CD4-positive, alpha-beta T cell treated with Interleukin-17A for 1 hour (primary cell): ENCODE data around the gene CNTNAP2.

ENCODE experiments used
- DNase-seq: peaks from one replicate; pipeline ENCODE4 v3.0.0-alpha.2; 2020

CNTNAP2 gene

GRCh38 chr7:146116521-146117222, at the start of gene CNTNAP2:
Gene CNTNAP2, plus strand, starts transcription at chr7:146116801. Its CDS starts 76 bp downstream, at chr7:146116877.
- DNase-seq: no peak

- DNase-seq: no peak
Observed at GRCh38 chr7:146067880-146068279, 48.7 kb upstream of the CNTNAP2 start.

- no peak for DNase-seq
Observed at GRCh38 chr7:146074195-146074765, 42.3 kb upstream of the CNTNAP2 start.

- DNase-seq: no peak
Observed at GRCh38 chr7:146076344-146076743, 40.3 kb upstream of the CNTNAP2 start.

- no peak for DNase-seq
Observed at GRCh38 chr7:146084086-146084485, 32.5 kb upstream of the CNTNAP2 start.

GRCh38 chr7:146090023-146090645, 26.5 kb upstream of the CNTNAP2 start:
- DNase-seq: peak; percentile 8

GRCh38 chr7:146094356-146094755, 22.2 kb upstream of the CNTNAP2 start:
- no peak for DNase-seq

GRCh38 chr7:146096994-146097393, 19.6 kb upstream of the CNTNAP2 start:
- DNase-seq: no peak

- DNase-seq: no peak
Observed at GRCh38 chr7:146106319-146106718, 10.3 kb upstream of the CNTNAP2 start.

GRCh38 chr7:146112755-146113154, 3.8 kb upstream of the CNTNAP2 start:
- DNase-seq: no peak

GRCh38 chr7:146115548-146115850, 1.1 kb upstream of the CNTNAP2 start:
- no peak for DNase-seq

GRCh38 chr7:146115851-146116520, 615 bp upstream of the CNTNAP2 start:
- no peak for DNase-seq

GRCh38 chr7:146117576-146117975, 975 bp downstream of the CNTNAP2 start:
- DNase-seq: no peak

GRCh38 chr7:146119002-146119401, 2.4 kb downstream of the CNTNAP2 start:
- no peak for DNase-seq

GRCh38 chr7:146123715-146124114, 7.1 kb downstream of the CNTNAP2 start:
- DNase-seq: no peak

GRCh38 chr7:146126767-146127509, 10.3 kb downstream of the CNTNAP2 start:
- no peak for DNase-seq

GRCh38 chr7:146129296-146129695, 12.7 kb downstream of the CNTNAP2 start:
- DNase-seq: no peak

- no peak for DNase-seq
Observed at GRCh38 chr7:146129997-146130396, 13.4 kb downstream of the CNTNAP2 start.

- DNase-seq: no peak
Observed at GRCh38 chr7:146131701-146132100, 15.1 kb downstream of the CNTNAP2 start.

GRCh38 chr7:146136357-146136875, 19.8 kb downstream of the CNTNAP2 start:
- no peak for DNase-seq

GRCh38 chr7:146138926-146139325, 22.3 kb downstream of the CNTNAP2 start:
- DNase-seq: no peak

GRCh38 chr7:146146831-146147486, 30.4 kb downstream of the CNTNAP2 start:
- no peak for DNase-seq
